Liver (tissue), 9 donors: ENCODE measurements around the gene MAB21L2. TPM values are rescaled to one million over a fixed set of nuclear protein-coding genes. Genes with fewer than 3 reads are reported as not detected.

Experiments used
- DNase-seq: peaks from one replicate; pipeline ENCODE4 v3.0.0-alpha.2; 2017; ENCODE audit warnings: low spot score
- H3K27ac ChIP-seq, 2 donors: one replicate each; pipeline ENCODE4 v1.7.0; 2013; ENCODE audit warnings: inconsistent platforms in 2 of 2, low read length in 2 of 2, control low read depth in 1 of 2, low read depth in 1 of 2, mild to moderate bottlenecking in 1 of 2
- H3K27me3 ChIP-seq, 4 donors: one replicate each; pipeline versions ENCODE4 v1.6.1 to v1.7.0; 2013; ENCODE audit warnings: low read length in 3 of 4, inconsistent platforms in 1 of 4, mild to moderate bottlenecking in 1 of 4, moderate library complexity in 1 of 4; ENCODE audit not compliant: control insufficient read depth in 4 of 4, insufficient read depth in 4 of 4
- H3K36me3 ChIP-seq, 4 donors: one replicate each; pipeline versions ENCODE4 v1.6.1 to v1.7.0; 2013; ENCODE audit warnings: low read length in 3 of 4, mild to moderate bottlenecking in 3 of 4, low read depth in 1 of 4, moderate library complexity in 1 of 4; ENCODE audit not compliant: control insufficient read depth in 4 of 4, insufficient read depth in 3 of 4
- H3K4me1 ChIP-seq, 4 donors: one replicate each; pipeline versions ENCODE4 v1.6.1 to v1.7.0; 2013; ENCODE audit warnings: low read length in 3 of 4, mild to moderate bottlenecking in 3 of 4, moderate library complexity in 1 of 4; ENCODE audit not compliant: control insufficient read depth in 4 of 4, insufficient read depth in 4 of 4
- H3K4me3 ChIP-seq, 3 donors: one replicate each; pipeline versions ENCODE4 v1.6.1 to v1.7.0; 2013; ENCODE audit warnings: low read length in 3 of 3, control low read depth in 1 of 3, low read depth in 1 of 3, mild to moderate bottlenecking in 1 of 3
- H3K9ac ChIP-seq, 2 donors: one replicate each; pipeline ENCODE4 v1.7.0; 2013; ENCODE audit warnings: low read length in 2 of 2, mild to moderate bottlenecking in 2 of 2, moderate library complexity in 2 of 2, control low read depth in 1 of 2, low read depth in 1 of 2
- H3K9me3 ChIP-seq, 4 donors: one replicate each; pipeline versions ENCODE4 v1.6.1 to v1.7.0; 2013; ENCODE audit warnings: low read length in 3 of 4; ENCODE audit not compliant: control insufficient read depth in 4 of 4
- EGR1 ChIP-seq, 2 donors: IDR thresholded peaks; 2 replicates each; pipeline ENCODE4 v1.6.1; 2016 to 2018; ENCODE audit warnings: antibody characterized with exemption in 2 of 2, low read depth in 2 of 2
- FOXA1 ChIP-seq: IDR thresholded peaks from 2 replicates; pipeline ENCODE4 v1.6.1; 2016; ENCODE audit warnings: antibody characterized with exemption
- FOXA2 ChIP-seq: IDR thresholded peaks from 2 replicates; pipeline ENCODE4 v1.6.1; 2016; ENCODE audit warnings: antibody characterized with exemption
- GABPA ChIP-seq, 2 donors: IDR thresholded peaks in 1 of 2; conservative IDR thresholded peaks in 1 of 2; 2 replicates each; pipeline ENCODE4 v1.6.1; 2016; ENCODE audit warnings: antibody characterized with exemption in 2 of 2, mild to moderate bottlenecking in 1 of 2, moderate library complexity in 1 of 2
- HNF4G ChIP-seq: IDR thresholded peaks from 2 replicates; pipeline ENCODE4 v1.6.1; 2016; ENCODE audit warnings: antibody characterized with exemption
- JUND ChIP-seq, 2 donors: IDR thresholded peaks; 2 replicates each; pipeline ENCODE4 v1.6.1; 2016; ENCODE audit warnings: antibody characterized with exemption in 2 of 2
- NR2F2 ChIP-seq: IDR thresholded peaks from 2 replicates; pipeline ENCODE4 v1.6.1; 2016; ENCODE audit warnings: antibody characterized with exemption
- RAD21 ChIP-seq, 2 donors: IDR thresholded peaks; 2 replicates each; pipeline ENCODE4 v1.6.1; 2016; ENCODE audit warnings: antibody characterized with exemption in 2 of 2, mild to moderate bottlenecking in 2 of 2
- TAF1 ChIP-seq: conservative IDR thresholded peaks from 2 replicates; pipeline ENCODE4 v1.6.1; 2016; ENCODE audit warnings: antibody characterized with exemption, mild to moderate bottlenecking
- YY1 ChIP-seq: IDR thresholded peaks from 2 replicates; pipeline ENCODE4 v1.6.1; 2016; ENCODE audit warnings: antibody characterized with exemption, mild to moderate bottlenecking
- WGBS: extraction: QIAGEN DNeasy Blood & Tissue Kit; methylation state at CpG from one replicate; pipeline ENCODE4 v1.1.7; 2013; 5-methylcytosine and 5-hydroxymethylcytosine counted together
- polyA plus RNA-seq, 2 donors: library from polyadenylated mRNA; stranded (reverse) in 1 of 2; unstranded in 1 of 2; fragments of 200-250 nt in 1 of 2; fragments of >200 nt in 1 of 2; fragmentation: Nextera tagmentation in 1 of 2; extraction: Ambion mirVana in 1 of 2; gene quantifications; one replicate each; pipeline versions ENCODE4 v1.2.1 to v1.2.3, GENCODE V29; 2013 to 2015
- total RNA-seq, 2 donors: library from RNA; depleted of rRNA; stranded (reverse); fragments of >200 nt; gene quantifications; one replicate each; pipeline ENCODE4 v1.2.3, GENCODE V29; 2014
- TF ChIP-seq, protein P1 (sequence below): IDR thresholded peaks from 2 replicates; pipeline ENCODE4 v1.6.1; 2016; ENCODE audit warnings: antibody characterized with exemption
- TF ChIP-seq, protein P2 (sequence below): IDR thresholded peaks from 2 replicates; pipeline ENCODE4 v1.6.1; 2016; ENCODE audit warnings: antibody characterized with exemption
- TF ChIP-seq, protein P3 (sequence below): IDR thresholded peaks from 2 replicates; pipeline ENCODE4 v1.6.1; 2016; ENCODE audit warnings: antibody characterized with exemption, mild to moderate bottlenecking
- TF ChIP-seq, protein P4 (sequence below): IDR thresholded peaks from 2 replicates; pipeline ENCODE4 v1.6.1; 2016; ENCODE audit warnings: antibody characterized with exemption
- TF ChIP-seq, protein P5 (sequence below): fragments of 150-350 bp; IDR thresholded peaks from 2 replicates; pipeline ENCODE4 v1.5.1; 2017; ENCODE audit warnings: improper control_type of control experiment, low read depth, low read length; ENCODE audit not compliant: missing input control
- donor health status: healthy.
- donor health status: healthy.
- donor health status: healthy.
- donor health status: healthy.
- donor health status: healthy.

Gene MAB21L2
- total and polyA plus RNA-seq, 4 donors, result 0.30 to 1.5 (median 0.66) TPM

DNA sequence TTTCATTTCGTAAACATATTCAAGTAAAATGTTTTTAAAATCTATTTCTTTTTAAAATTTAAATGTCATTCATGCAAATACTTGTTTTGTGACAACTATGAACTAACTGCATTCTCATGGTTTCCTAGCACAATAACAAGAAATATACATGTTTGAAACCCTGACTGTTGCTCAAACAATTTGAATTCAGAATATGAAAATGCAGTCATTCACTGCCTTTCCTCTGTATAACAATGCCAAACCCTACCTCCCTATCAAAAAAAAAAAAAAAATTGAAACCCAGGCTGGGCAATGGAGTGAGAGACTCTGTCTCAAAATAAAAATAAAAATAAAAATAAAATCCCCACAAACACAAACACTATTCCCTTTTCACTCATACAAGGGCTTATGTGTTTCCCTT lies 42.1 kb downstream of the MAB21L2 start:
- Histone ChIP-seq H3K9ac (no peak overlapping the region), H3K4me1 (no peaks in the 10 kb centered on the region), H3K36me3 (no peaks in the 10 kb centered on the region), H3K9me3 (no peaks in the 10 kb centered on the region), H3K27me3 (no peaks in the 10 kb centered on the region), H3K4me3 (no peak overlapping the region), H3K27ac (no peak overlapping the region)
- no peak for DNase-seq
- TF ChIP-seq, protein P1, sequence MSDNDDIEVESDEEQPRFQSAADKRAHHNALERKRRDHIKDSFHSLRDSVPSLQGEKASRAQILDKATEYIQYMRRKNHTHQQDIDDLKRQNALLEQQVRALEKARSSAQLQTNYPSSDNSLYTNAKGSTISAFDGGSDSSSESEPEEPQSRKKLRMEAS, result no peak
- no peak for TF ChIP-seq NR2F2
- TF ChIP-seq, protein P2, sequence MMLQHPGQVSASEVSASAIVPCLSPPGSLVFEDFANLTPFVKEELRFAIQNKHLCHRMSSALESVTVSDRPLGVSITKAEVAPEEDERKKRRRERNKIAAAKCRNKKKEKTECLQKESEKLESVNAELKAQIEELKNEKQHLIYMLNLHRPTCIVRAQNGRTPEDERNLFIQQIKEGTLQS, result no peak
- no peak for TF ChIP-seq YY1
- no peak for TF ChIP-seq HNF4G
- TF ChIP-seq, protein P3, sequence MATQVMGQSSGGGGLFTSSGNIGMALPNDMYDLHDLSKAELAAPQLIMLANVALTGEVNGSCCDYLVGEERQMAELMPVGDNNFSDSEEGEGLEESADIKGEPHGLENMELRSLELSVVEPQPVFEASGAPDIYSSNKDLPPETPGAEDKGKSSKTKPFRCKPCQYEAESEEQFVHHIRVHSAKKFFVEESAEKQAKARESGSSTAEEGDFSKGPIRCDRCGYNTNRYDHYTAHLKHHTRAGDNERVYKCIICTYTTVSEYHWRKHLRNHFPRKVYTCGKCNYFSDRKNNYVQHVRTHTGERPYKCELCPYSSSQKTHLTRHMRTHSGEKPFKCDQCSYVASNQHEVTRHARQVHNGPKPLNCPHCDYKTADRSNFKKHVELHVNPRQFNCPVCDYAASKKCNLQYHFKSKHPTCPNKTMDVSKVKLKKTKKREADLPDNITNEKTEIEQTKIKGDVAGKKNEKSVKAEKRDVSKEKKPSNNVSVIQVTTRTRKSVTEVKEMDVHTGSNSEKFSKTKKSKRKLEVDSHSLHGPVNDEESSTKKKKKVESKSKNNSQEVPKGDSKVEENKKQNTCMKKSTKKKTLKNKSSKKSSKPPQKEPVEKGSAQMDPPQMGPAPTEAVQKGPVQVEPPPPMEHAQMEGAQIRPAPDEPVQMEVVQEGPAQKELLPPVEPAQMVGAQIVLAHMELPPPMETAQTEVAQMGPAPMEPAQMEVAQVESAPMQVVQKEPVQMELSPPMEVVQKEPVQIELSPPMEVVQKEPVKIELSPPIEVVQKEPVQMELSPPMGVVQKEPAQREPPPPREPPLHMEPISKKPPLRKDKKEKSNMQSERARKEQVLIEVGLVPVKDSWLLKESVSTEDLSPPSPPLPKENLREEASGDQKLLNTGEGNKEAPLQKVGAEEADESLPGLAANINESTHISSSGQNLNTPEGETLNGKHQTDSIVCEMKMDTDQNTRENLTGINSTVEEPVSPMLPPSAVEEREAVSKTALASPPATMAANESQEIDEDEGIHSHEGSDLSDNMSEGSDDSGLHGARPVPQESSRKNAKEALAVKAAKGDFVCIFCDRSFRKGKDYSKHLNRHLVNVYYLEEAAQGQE, result no peak
- TF ChIP-seq, protein P4, sequence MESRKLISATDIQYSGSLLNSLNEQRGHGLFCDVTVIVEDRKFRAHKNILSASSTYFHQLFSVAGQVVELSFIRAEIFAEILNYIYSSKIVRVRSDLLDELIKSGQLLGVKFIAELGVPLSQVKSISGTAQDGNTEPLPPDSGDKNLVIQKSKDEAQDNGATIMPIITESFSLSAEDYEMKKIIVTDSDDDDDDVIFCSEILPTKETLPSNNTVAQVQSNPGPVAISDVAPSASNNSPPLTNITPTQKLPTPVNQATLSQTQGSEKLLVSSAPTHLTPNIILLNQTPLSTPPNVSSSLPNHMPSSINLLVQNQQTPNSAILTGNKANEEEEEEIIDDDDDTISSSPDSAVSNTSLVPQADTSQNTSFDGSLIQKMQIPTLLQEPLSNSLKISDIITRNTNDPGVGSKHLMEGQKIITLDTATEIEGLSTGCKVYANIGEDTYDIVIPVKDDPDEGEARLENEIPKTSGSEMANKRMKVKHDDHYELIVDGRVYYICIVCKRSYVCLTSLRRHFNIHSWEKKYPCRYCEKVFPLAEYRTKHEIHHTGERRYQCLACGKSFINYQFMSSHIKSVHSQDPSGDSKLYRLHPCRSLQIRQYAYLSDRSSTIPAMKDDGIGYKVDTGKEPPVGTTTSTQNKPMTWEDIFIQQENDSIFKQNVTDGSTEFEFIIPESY, result no peak
- no peak for TF ChIP-seq FOXA2
- no peak for TF ChIP-seq RAD21 (IDR thresholded peaks at IDR 0.05)
- no peak for TF ChIP-seq TAF1
- TF ChIP-seq FOXA1, result no peak
- TF ChIP-seq, protein P5, sequence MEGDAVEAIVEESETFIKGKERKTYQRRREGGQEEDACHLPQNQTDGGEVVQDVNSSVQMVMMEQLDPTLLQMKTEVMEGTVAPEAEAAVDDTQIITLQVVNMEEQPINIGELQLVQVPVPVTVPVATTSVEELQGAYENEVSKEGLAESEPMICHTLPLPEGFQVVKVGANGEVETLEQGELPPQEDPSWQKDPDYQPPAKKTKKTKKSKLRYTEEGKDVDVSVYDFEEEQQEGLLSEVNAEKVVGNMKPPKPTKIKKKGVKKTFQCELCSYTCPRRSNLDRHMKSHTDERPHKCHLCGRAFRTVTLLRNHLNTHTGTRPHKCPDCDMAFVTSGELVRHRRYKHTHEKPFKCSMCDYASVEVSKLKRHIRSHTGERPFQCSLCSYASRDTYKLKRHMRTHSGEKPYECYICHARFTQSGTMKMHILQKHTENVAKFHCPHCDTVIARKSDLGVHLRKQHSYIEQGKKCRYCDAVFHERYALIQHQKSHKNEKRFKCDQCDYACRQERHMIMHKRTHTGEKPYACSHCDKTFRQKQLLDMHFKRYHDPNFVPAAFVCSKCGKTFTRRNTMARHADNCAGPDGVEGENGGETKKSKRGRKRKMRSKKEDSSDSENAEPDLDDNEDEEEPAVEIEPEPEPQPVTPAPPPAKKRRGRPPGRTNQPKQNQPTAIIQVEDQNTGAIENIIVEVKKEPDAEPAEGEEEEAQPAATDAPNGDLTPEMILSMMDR, result no peak
- no peak for TF ChIP-seq EGR1 (IDR thresholded peaks at IDR 0.05; ENCODE audit: low read depth in 2 of 2)
- 99% methylated on average over 1 of the region's 1 CpG for WGBS

DNA sequence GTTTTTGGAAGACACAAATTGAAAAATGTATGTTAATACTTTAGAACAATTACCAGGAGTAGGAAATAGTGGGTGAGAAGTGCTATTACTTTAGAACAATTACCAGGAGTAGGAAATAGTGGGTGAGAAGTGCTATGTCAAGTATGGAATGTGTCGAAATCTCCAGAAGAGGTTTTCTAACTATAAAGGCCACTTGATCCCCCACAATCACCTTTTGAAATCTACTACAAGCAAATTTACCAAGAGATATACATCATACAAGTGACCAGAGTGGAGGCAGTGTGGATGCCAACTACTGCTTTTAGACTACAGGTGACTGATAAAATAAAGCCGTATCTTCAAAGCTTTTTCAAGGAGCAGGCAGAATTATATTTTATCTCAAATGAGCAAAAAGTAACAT lies 43.1 kb downstream of the MAB21L2 start:
- Histone ChIP-seq H3K4me1 (no peaks in the 10 kb centered on the region), H3K4me3 (no peak overlapping the region), H3K9me3 (no peaks in the 10 kb centered on the region), H3K9ac (no peak overlapping the region), H3K27ac (no peak overlapping the region), H3K27me3 (no peaks in the 10 kb centered on the region), H3K36me3 (no peaks in the 10 kb centered on the region)
- no peak for DNase-seq
- TF ChIP-seq FOXA1 (no peak), JUND (IDR thresholded peaks at IDR 0.05) (no peak), EGR1 (IDR thresholded peaks at IDR 0.05; ENCODE audit: low read depth in 2 of 2) (no peak), GABPA (IDR thresholded peaks at IDR 0.05 in 1 of 2, conservative IDR thresholded peaks at IDR 0.05 in 1 of 2) (no peak), TAF1 (no peak), RAD21 (IDR thresholded peaks at IDR 0.05) (no peak)
- TF ChIP-seq, protein P4, result no peak
- TF ChIP-seq, protein P1, result no peak
- WGBS, result 95% methylated on average over 2 of the region's 2 CpGs
